Gastroesophageal sphincter (tissue), 4 donors: ENCODE results near the gene PPP2R5C. TPM values are rescaled to one million over a fixed set of nuclear protein-coding genes. Genes with fewer than 3 reads are reported as not detected.

ENCODE experiments used
- ATAC-seq: fragments of 150-250 bp; one replicate; pipeline ENCODE4 v1.9.1; 2016; ENCODE audit warnings: mild to moderate bottlenecking, moderate library complexity
- H3K27ac ChIP-seq, 4 donors: fragments of 200-600 bp; sonication (generic) in 3 of 4; 1 replicate in 3 of 4; 2 replicates in 1 of 4; pipeline ENCODE4 v1.5.1; 2016 to 2019
- H3K27me3 ChIP-seq: fragments of 200-600 bp; sonication (generic); one replicate; pipeline ENCODE4 v1.5.1; 2019
- H3K36me3 ChIP-seq, 2 donors: fragments of 200-600 bp; sonication (generic); one replicate each; pipeline ENCODE4 v1.5.1; 2019; ENCODE audit warnings: control low read depth in 1 of 2
- H3K4me1 ChIP-seq, 3 donors: fragments of 200-600 bp; sonication (generic); 1 replicate in 2 of 3; 2 replicates in 1 of 3; pipeline ENCODE4 v1.5.1; 2016 to 2019; ENCODE audit warnings: control low read depth in 2 of 3
- H3K4me3 ChIP-seq, 2 donors: fragments of 200-600 bp; sonication (generic); one replicate each; pipeline ENCODE4 v1.5.1; 2019; ENCODE audit warnings: mild to moderate bottlenecking in 1 of 2, moderate library complexity in 1 of 2
- H3K9me3 ChIP-seq, 3 donors: fragments of 200-600 bp; sonication (generic); one replicate each; pipeline ENCODE4 v1.5.1; 2017 to 2019; ENCODE audit warnings: control low read depth in 2 of 3
- EP300 ChIP-seq: sonication (generic); formaldehyde crosslinking; IDR thresholded peaks from one replicate; pipeline ENCODE4 v1.6.1; 2017; ENCODE audit warnings: antibody characterized with exemption, mild to moderate bottlenecking
- POLR2A ChIP-seq, 2 donors: fragments of 450-650 bp; IDR thresholded peaks; one replicate each; pipeline ENCODE4 v1.6.1; 2017; ENCODE audit warnings: antibody characterized with exemption in 2 of 2, mild to moderate bottlenecking in 2 of 2, moderate library complexity in 1 of 2
- POLR2AphosphoS5 ChIP-seq: sonication (generic); formaldehyde crosslinking; IDR thresholded peaks from one replicate; pipeline ENCODE4 v1.6.1; 2017; ENCODE audit warnings: antibody characterized with exemption
- WGBS, 2 donors: methylation state at CpG; one replicate each; pipeline ENCODE4 v1.1.5; 2018; ENCODE audit warnings: low coverage in 1 of 2; 5-methylcytosine and 5-hydroxymethylcytosine counted together
- total RNA-seq, 4 donors: library from RNA; depleted of rRNA; stranded (reverse); fragments of >200 nt; gene quantifications; one replicate each; pipeline ENCODE4 v1.1.0, GENCODE V29; 2016
- TF ChIP-seq, protein P1 (sequence below), 4 experiments: fragments of 200-600 bp in 2 of 4; fragments of 450-650 bp in 2 of 4; sonication (generic) in 1 of 4; IDR thresholded peaks; one replicate each; pipeline ENCODE4 v1.5.1; 2017 to 2019; ENCODE audit warnings: antibody characterized with exemption in 4 of 4, mild to moderate bottlenecking in 2 of 4, moderate library complexity in 2 of 4

PPP2R5C gene
- total RNA-seq, 4 donors from 2014 or later: 123 to 199 (median 131) TPM

DNA sequence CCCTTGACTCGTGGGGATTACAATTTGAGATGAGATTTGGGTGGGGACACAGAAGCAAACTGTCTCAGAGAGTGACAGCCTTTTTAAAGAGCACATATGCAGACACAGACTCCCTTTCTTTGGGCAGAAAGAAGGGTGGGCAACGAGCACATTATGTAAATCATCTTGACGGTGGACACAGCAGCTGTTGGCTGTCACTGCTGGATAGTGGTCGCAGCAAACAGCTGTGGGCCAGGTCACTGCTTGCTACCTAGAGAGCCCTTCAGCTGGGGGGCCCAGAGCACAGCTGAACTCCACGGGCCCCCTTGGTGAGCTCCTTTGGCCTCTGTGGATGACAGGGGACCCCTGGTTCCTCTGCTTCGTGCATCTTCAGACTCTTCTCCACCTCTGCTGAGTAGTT lies 23.1 kb downstream of the PPP2R5C start:
- Histone ChIP-seq H3K27ac (no peak overlapping the region), H3K9me3 (no peaks in the 10 kb centered on the region), H3K27me3 (no peaks in the 10 kb centered on the region), H3K4me1 (peaks cover 0 to 43% (median 11%) of the 10 kb centered on the region in 3 donors), H3K36me3 (peaks cover 0 to 6% of the 10 kb centered on the region in 2 donors), H3K4me3 (no peak overlapping the region)
- WGBS, 2 donors: 50 to 64% methylated on average over 1 to 2 of the region's 6 CpGs
- ATAC-seq: no peak
- no peak for TF ChIP-seq POLR2A (IDR thresholded peaks at IDR 0.05)
- TF ChIP-seq POLR2AphosphoS5: no peak
- TF ChIP-seq, protein P1, sequence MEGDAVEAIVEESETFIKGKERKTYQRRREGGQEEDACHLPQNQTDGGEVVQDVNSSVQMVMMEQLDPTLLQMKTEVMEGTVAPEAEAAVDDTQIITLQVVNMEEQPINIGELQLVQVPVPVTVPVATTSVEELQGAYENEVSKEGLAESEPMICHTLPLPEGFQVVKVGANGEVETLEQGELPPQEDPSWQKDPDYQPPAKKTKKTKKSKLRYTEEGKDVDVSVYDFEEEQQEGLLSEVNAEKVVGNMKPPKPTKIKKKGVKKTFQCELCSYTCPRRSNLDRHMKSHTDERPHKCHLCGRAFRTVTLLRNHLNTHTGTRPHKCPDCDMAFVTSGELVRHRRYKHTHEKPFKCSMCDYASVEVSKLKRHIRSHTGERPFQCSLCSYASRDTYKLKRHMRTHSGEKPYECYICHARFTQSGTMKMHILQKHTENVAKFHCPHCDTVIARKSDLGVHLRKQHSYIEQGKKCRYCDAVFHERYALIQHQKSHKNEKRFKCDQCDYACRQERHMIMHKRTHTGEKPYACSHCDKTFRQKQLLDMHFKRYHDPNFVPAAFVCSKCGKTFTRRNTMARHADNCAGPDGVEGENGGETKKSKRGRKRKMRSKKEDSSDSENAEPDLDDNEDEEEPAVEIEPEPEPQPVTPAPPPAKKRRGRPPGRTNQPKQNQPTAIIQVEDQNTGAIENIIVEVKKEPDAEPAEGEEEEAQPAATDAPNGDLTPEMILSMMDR (IDR thresholded peaks at IDR 0.05): no peak
- no peak for TF ChIP-seq EP300

DNA sequence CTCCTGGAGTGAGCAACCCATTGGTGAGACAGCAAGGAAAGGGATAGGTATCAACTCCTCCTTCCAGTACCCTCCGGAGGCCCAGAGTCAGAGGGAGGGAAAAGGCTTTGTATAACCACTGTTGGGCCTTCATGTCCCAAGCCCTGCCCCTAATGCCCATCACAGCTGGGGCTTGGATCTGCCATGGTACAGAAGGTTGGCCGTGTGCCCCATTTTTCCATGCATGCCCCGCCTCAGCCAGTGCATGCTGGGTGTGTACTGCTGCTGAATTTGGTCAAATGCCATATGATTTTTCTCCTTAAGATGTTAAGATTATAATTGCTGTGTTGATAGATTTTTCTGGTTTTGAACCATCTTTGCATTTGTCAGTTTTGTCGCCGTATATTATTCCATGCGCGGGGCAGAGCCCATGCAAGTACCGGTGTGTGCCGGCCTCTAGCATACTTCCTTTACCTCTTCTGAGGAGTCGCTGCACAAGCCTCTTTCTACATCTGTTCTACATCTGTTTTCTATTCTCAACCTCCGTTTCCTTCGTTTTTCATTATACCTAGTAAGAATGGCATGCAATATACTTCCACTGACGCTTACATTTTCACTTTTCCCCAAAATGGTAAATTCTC lies 26.6 kb downstream of the PPP2R5C start:
- WGBS, 2 donors: 87 to 91% methylated on average over 8 to 10 of the region's 13 CpGs

DNA sequence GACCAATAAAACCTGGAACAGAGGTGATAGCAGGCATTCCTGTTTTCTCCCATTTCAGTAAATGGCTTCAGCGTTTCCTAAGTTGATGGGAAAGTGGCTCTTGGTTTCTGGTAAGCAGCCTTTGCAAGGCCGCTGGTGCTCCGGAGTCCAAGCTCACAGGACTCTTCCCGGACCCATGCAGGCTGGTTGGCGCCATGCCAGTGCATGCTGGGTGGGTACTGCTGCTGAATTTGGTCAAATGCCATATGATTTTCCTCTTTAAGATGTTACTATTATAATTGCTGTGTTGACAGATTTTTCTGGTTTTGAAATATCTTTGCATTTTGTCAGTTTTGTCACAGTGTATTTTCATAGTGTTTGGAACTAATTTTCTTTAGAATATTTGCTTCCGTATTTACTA lies 27.7 kb downstream of the PPP2R5C start:
- no peak overlapping the region for H3K4me3 ChIP-seq
- H3K36me3 ChIP-seq: peaks cover 0 to 6% of the 10 kb centered on the region in 2 donors
- H3K27ac ChIP-seq: peak overlapping the region in 3 of 4 donors; percentile 1 to 16 (median 9)
- TF ChIP-seq, protein P1 (IDR thresholded peaks at IDR 0.05): no peak
- no peak for TF ChIP-seq POLR2A (IDR thresholded peaks at IDR 0.05)
- TF ChIP-seq EP300: no peak
- no peak for ATAC-seq
- peaks cover 0 to 47% (median 5%) of the 10 kb centered on the region in 3 donors for H3K4me1 ChIP-seq
- H3K9me3 ChIP-seq: no peaks in the 10 kb centered on the region
- 37 to 55% methylated on average over 5 to 6 of the region's 6 CpGs for WGBS, 2 donors
- H3K27me3 ChIP-seq: no peaks in the 10 kb centered on the region

More for the DNA sequence above, 26.6 kb downstream of the PPP2R5C start:
- Histone ChIP-seq H3K36me3 (peaks cover 0 to 6% of the 10 kb centered on the region in 2 donors), H3K4me3 (no peak overlapping the region), H3K4me1 (peaks cover 0 to 50% (median 5%) of the 10 kb centered on the region in 3 donors), H3K27me3 (no peaks in the 10 kb centered on the region), H3K9me3 (no peaks in the 10 kb centered on the region), H3K27ac (no peak overlapping the region)
- no peak for ATAC-seq
- TF ChIP-seq POLR2AphosphoS5 (no peak), EP300 (no peak), POLR2A (IDR thresholded peaks at IDR 0.05) (no peak)
- TF ChIP-seq, protein P1 (IDR thresholded peaks at IDR 0.05): no peak

- Histone ChIP-seq H3K36me3 (peaks cover 0 to 6% of the 10 kb centered on the region in 2 donors), H3K4me3 (no peak overlapping the region), H3K27me3 (no peaks in the 10 kb centered on the region), H3K27ac (peak overlapping the region in 1 of 4 donors; percentile 29), H3K4me1 (peaks cover 0 to 41% (median 5%) of the 10 kb centered on the region in 3 donors), H3K9me3 (no peaks in the 10 kb centered on the region)
- no peak for ATAC-seq
- 81 to 100% methylated on average over 4 to 7 of the region's 7 CpGs for WGBS, 2 donors
- TF ChIP-seq POLR2A (IDR thresholded peaks at IDR 0.05): no peak
- TF ChIP-seq, protein P1 (IDR thresholded peaks at IDR 0.05): no peak
Measured at GRCh38 chr14:101790232-101790631, 28.7 kb downstream of the PPP2R5C start.

- Histone ChIP-seq H3K27ac (peak overlapping the region; percentile 66 to 76 (median 72)), H3K36me3 (peaks cover 0 to 3% of the 10 kb centered on the region in 2 donors), H3K27me3 (no peaks in the 10 kb centered on the region), H3K9me3 (no peaks in the 10 kb centered on the region), H3K4me1 (peaks cover 0 to 43% (median 5%) of the 10 kb centered on the region in 3 donors), H3K4me3 (peak overlapping the region; percentile 36 to 38)
- 19 to 33% methylated on average over 5 of the region's 5 CpGs for WGBS, 2 donors
- TF ChIP-seq POLR2A (IDR thresholded peaks at IDR 0.05) (no peak), POLR2AphosphoS5 (peak; percentile 55)
- ATAC-seq: peak; percentile 43
Measured at GRCh38 chr14:101791919-101792572, 30.5 kb downstream of the PPP2R5C start.
